HepG2 (cell line): ENCODE data around the gene NUDT14.

ENCODE experiments used
- CTCF ChIP-seq: sonication (generic); formaldehyde crosslinking; IDR thresholded peaks from 2 replicates; pipeline ENCODE4 v1.5.0; 2020; ENCODE audit warnings: mild to moderate bottlenecking, missing genetic modification reagents, moderate library complexity
- HOXA9 ChIP-seq: sonication (generic); formaldehyde crosslinking; IDR thresholded peaks from 2 replicates; pipeline ENCODE4 v1.8.1; 2022; ENCODE audit warnings: missing genetic modification reagents, mild to moderate bottlenecking, moderate library complexity, borderline replicate concordance
- NPAS2 ChIP-seq: sonication (generic); formaldehyde crosslinking; IDR thresholded peaks from 2 replicates; pipeline ENCODE4 v1.8.0; 2022; ENCODE audit warnings: mild to moderate bottlenecking, missing genetic modification reagents, borderline replicate concordance
- POLR2A ChIP-seq, 2 experiments: IDR thresholded peaks; 2 replicates each; pipeline ENCODE4 v1.6.1; 2011; ENCODE audit warnings: low read depth in 2 of 2, low read length in 2 of 2, mild to moderate bottlenecking in 1 of 2, moderate library complexity in 1 of 2; ENCODE audit not compliant: insufficient read depth in 1 of 2
- SMYD3 ChIP-seq: sonication (generic); formaldehyde crosslinking; IDR thresholded peaks from 2 replicates; pipeline ENCODE4 v1.8.1; 2023; ENCODE audit warnings: mild to moderate bottlenecking, missing genetic modification reagents
- ZNF24 ChIP-seq: fragments of 450-650 bp; IDR thresholded peaks from 2 replicates; pipeline ENCODE4 v1.6.1; 2017; ENCODE audit warnings: antibody characterized with exemption, mild to moderate bottlenecking
- TF ChIP-seq, protein P1 (sequence below): sonication (generic); formaldehyde crosslinking; IDR thresholded peaks from 2 replicates; pipeline ENCODE4 v1.5.1; 2020; ENCODE audit warnings: missing genetic modification reagents, mild to moderate bottlenecking, borderline replicate concordance
- TF ChIP-seq, protein P2 (sequence below): IDR thresholded peaks from 2 replicates; pipeline ENCODE4 v1.6.1; 2016

DNA sequence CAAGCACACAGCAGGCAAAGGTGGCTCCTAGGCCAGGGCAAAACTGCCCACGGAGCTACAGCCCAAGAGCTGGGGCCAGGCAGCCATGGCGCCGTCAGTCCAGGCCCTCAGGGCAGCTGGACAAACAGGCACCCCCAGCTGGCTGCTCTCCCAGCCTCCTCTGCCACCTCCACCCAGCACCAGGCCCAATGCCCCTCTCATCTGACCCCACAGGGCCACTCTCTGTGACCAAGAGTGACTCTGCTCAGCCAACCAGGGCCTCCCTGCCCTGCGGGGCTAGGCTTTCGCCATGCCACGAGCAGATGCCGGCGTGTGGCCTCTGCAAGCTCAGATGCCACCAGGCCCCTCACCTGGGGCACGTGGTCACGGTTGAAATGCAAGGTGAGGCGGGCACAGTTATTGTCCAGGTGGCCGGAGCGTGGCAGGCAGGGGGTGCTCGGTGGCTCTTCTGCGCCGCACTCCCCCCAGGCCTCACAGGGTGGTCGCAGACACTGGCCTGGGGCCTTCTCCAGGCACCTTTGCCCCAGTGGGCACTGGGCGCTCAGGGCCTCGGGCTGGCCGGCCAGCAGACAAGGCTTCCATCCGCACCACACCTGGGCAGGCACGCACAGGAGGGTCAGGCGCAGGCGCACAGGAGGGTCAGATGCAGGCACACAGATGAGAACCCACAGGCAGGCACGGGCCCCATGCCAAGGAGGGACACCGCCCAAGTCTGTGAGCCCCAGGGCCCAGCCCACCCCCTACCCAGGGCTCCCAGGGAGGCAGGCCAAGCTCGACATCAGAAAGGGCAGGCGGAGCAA lies 35.5 kb downstream of the NUDT14 start:
- TF ChIP-seq ZNF24 (no peak), CTCF (CRISPR knock-in tag) (no peak), POLR2A (IDR thresholded peaks at IDR 0.05; ENCODE audit: insufficient read depth in 1 of 2, low read depth in 2 of 2, low read length in 2 of 2) (no peak), SMYD3 (CRISPR knock-in tag) (no peak), HOXA9 (CRISPR knock-in tag) (no peak), NPAS2 (CRISPR knock-in tag) (no peak)
- TF ChIP-seq, protein P1, sequence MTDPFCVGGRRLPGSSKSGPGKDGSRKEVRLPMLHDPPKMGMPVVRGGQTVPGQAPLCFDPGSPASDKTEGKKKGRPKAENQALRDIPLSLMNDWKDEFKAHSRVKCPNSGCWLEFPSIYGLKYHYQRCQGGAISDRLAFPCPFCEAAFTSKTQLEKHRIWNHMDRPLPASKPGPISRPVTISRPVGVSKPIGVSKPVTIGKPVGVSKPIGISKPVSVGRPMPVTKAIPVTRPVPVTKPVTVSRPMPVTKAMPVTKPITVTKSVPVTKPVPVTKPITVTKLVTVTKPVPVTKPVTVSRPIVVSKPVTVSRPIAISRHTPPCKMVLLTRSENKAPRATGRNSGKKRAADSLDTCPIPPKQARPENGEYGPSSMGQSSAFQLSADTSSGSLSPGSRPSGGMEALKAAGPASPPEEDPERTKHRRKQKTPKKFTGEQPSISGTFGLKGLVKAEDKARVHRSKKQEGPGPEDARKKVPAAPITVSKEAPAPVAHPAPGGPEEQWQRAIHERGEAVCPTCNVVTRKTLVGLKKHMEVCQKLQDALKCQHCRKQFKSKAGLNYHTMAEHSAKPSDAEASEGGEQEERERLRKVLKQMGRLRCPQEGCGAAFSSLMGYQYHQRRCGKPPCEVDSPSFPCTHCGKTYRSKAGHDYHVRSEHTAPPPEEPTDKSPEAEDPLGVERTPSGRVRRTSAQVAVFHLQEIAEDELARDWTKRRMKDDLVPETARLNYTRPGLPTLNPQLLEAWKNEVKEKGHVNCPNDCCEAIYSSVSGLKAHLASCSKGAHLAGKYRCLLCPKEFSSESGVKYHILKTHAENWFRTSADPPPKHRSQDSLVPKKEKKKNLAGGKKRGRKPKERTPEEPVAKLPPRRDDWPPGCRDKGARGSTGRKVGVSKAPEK = no peak
- TF ChIP-seq, protein P2, sequence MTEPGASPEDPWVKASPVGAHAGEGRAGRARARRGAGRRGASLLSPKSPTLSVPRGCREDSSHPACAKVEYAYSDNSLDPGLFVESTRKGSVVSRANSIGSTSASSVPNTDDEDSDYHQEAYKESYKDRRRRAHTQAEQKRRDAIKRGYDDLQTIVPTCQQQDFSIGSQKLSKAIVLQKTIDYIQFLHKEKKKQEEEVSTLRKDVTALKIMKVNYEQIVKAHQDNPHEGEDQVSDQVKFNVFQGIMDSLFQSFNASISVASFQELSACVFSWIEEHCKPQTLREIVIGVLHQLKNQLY (CRISPR knock-in tag) = no peak
